Measurements from ENCODE around the gene PPT2.
A peak's percentile ranks its signal among the peaks of the same experiment; 100 is the strongest.

DNA sequence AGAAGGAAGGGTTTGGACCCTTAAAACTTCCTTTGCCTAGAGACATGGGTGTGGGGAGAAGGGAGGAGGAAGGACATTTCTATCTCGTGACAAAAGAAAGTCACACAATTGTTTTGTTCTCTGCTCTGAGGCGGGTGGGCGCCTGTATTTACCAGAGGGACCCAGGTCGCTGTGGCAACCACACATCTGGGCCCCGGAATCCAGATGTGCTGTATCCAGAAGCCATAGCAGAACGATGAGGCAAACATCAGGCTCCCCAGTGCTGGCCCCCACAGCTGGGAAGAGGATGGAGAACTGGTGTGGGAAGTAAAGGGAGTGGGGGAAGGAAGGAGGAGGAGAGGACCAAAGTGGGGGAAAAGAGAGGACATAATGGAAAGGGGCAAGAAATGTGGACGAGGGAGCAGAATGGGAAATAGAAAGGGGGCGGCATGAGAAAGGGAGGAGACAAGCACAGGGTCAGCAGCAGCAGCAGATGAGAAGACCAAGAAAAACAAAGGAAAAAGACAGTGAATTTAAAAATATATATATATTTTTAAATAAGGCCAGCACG is 41.4 kb upstream of the PPT2 start:
- TF ChIP-seq, protein P1, sequence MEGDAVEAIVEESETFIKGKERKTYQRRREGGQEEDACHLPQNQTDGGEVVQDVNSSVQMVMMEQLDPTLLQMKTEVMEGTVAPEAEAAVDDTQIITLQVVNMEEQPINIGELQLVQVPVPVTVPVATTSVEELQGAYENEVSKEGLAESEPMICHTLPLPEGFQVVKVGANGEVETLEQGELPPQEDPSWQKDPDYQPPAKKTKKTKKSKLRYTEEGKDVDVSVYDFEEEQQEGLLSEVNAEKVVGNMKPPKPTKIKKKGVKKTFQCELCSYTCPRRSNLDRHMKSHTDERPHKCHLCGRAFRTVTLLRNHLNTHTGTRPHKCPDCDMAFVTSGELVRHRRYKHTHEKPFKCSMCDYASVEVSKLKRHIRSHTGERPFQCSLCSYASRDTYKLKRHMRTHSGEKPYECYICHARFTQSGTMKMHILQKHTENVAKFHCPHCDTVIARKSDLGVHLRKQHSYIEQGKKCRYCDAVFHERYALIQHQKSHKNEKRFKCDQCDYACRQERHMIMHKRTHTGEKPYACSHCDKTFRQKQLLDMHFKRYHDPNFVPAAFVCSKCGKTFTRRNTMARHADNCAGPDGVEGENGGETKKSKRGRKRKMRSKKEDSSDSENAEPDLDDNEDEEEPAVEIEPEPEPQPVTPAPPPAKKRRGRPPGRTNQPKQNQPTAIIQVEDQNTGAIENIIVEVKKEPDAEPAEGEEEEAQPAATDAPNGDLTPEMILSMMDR (IDR thresholded peaks at IDR 0.05), result peak in 1 of 4 experiments; percentile 5
- no peak for TF ChIP-seq POLR2A (IDR thresholded peaks at IDR 0.05)

Data from uterus (tissue), 2 donors.